Activated naive CD8-positive, alpha-beta T cell (primary cell): Measurements from ENCODE around the gene SGIP1.
"Not testable (repeated sequence)": the region's sequence is repeated elsewhere in the genome, so short reads cannot be mapped to it uniquely, and the experiment has no call there.

ENCODE experiments used
- H3K27ac Mint-ChIP-seq: one replicate; pipeline ENCODE4 v1.8.0; 2021; ENCODE audit warnings: mixed read lengths
- H3K27me3 Mint-ChIP-seq: one replicate; pipeline ENCODE4 v1.8.0; 2021; ENCODE audit warnings: mixed read lengths
- H3K36me3 Mint-ChIP-seq: one replicate; pipeline ENCODE4 v1.8.0; 2021; ENCODE audit warnings: mixed read lengths
- H3K4me1 Mint-ChIP-seq: one replicate; pipeline ENCODE4 v1.8.0; 2021; ENCODE audit warnings: low read depth, mixed read lengths
- H3K4me3 Mint-ChIP-seq: one replicate; pipeline ENCODE4 v1.8.0; 2021; ENCODE audit warnings: mild to moderate bottlenecking, mixed read lengths
- H3K9me3 Mint-ChIP-seq: one replicate; pipeline ENCODE4 v1.8.0; 2021; ENCODE audit warnings: low read depth, mixed read lengths

The SGIP1 gene

DNA sequence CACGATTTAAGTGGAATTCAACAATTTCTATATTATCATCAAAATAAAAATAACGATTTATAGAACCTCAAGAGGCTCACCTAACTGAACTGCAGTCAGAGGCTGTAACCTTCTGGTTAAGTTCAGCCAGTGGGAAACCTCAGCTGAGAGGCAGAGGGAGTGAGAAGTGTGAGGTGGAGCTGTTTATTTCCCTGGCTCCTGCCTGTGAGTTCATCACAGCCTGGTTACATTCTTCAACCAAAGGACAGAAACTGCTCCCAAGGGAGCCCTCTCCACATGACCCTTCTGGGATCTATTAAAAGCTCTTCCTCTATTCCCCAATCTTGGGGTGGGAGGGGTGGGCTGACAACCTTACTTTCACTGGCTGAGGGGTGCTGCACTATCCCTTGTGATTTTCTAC lies 240.5 kb downstream of the SGIP1 start:
- peaks cover 19% of the 10 kb centered on the region for H3K4me1 Mint-ChIP-seq
- no peaks in the 10 kb centered on the region for H3K9me3 Mint-ChIP-seq
- no peaks in the 10 kb centered on the region for H3K36me3 Mint-ChIP-seq
- H3K27me3 Mint-ChIP-seq, result no peaks in the 10 kb centered on the region
- H3K4me3 Mint-ChIP-seq, result no peak overlapping the region
- no peak overlapping the region for H3K27ac Mint-ChIP-seq

GRCh38 chr1:66775646-66776045 lies 241.7 kb downstream of the SGIP1 start:
- H3K27ac Mint-ChIP-seq, result no peak overlapping the region
- H3K36me3 Mint-ChIP-seq, result no peaks in the 10 kb centered on the region
- H3K9me3 Mint-ChIP-seq, result no peaks in the 10 kb centered on the region
- H3K27me3 Mint-ChIP-seq, result no peaks in the 10 kb centered on the region
- H3K4me3 Mint-ChIP-seq, result no peak overlapping the region
- peaks cover 7% of the 10 kb centered on the region for H3K4me1 Mint-ChIP-seq

- H3K4me1 Mint-ChIP-seq, result no peaks in the 10 kb centered on the region
- no peaks in the 10 kb centered on the region for H3K27me3 Mint-ChIP-seq
- no peak overlapping the region for H3K4me3 Mint-ChIP-seq
- H3K9me3 Mint-ChIP-seq, result no peaks in the 10 kb centered on the region
- no peaks in the 10 kb centered on the region for H3K36me3 Mint-ChIP-seq
- no peak overlapping the region for H3K27ac Mint-ChIP-seq
These were observed 243.9 kb downstream of the SGIP1 start for GRCh38 chr1:66777831-66778230.

DNA sequence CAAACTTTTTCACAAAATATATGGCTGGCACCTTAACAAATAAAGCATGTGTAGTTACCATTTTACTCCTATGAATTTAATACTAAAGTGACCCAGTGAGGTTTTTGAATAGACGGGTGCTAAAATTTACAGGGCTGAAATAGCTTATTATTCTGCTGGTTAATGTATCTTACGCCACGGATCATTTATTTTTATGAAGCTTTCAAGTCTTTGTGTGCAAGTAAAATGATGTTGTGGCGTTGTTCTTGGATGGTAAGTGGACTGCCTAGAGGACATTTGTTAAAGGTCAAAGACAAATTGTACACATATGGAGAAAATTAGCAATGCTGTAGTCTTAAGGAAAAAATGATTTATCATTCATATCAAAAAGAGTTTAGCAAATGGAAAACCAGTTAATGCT lies 244.3 kb downstream of the SGIP1 start:
- no peak overlapping the region for H3K27ac Mint-ChIP-seq
- no peak overlapping the region for H3K4me3 Mint-ChIP-seq
- no peaks in the 10 kb centered on the region for H3K4me1 Mint-ChIP-seq
- no peaks in the 10 kb centered on the region for H3K9me3 Mint-ChIP-seq
- H3K27me3 Mint-ChIP-seq, result no peaks in the 10 kb centered on the region
- no peaks in the 10 kb centered on the region for H3K36me3 Mint-ChIP-seq

GRCh38 chr1:66778969-66779368 lies 245.0 kb downstream of the SGIP1 start:
- Mint-ChIP-seq H3K36me3 (no peaks in the 10 kb centered on the region), H3K4me3 (no peak overlapping the region), H3K9me3 (no peaks in the 10 kb centered on the region), H3K4me1 (no peaks in the 10 kb centered on the region), H3K27ac (no peak overlapping the region), H3K27me3 (no peaks in the 10 kb centered on the region)

DNA sequence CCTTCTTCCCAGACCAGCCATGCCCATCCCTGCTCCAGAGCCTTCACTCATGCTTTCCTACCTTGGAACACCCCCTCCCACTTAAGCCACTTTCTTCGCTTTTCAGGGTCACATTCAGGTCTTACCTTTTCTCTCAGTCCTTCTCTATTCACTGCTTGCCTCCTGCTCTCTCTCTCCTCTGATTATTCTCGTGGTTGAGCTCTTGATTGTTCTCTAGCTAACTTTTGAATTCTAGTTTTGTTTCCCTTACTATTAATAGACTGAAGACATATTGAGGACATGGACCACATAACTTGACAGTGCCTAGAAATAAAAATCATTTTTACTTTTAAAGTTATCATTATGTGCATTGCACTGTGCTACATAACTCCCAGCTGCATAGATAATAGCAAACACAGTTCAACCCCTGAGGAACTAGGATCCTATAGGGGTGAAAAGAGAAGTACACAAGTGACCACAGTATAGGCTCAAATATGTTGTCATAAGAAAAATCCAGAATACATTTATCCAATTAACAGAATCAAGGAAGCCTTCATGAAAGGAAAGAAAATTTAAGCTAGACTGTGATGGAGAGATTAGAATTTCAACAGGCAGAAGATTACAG lies 245.6 kb downstream of the SGIP1 start:
- Mint-ChIP-seq H3K9me3 (no peaks in the 10 kb centered on the region), H3K27me3 (no peaks in the 10 kb centered on the region), H3K4me1 (no peaks in the 10 kb centered on the region), H3K36me3 (no peaks in the 10 kb centered on the region), H3K27ac (no peak overlapping the region), H3K4me3 (no peak overlapping the region)

GRCh38 chr1:66785800-66786199 lies 251.8 kb downstream of the SGIP1 start:
- H3K36me3 Mint-ChIP-seq, H3K9me3 Mint-ChIP-seq, H3K27ac Mint-ChIP-seq, H3K27me3 Mint-ChIP-seq, H3K4me3 Mint-ChIP-seq: not testable (repeated sequence)
- peaks cover 25% of the 10 kb centered on the region for H3K4me1 Mint-ChIP-seq

DNA sequence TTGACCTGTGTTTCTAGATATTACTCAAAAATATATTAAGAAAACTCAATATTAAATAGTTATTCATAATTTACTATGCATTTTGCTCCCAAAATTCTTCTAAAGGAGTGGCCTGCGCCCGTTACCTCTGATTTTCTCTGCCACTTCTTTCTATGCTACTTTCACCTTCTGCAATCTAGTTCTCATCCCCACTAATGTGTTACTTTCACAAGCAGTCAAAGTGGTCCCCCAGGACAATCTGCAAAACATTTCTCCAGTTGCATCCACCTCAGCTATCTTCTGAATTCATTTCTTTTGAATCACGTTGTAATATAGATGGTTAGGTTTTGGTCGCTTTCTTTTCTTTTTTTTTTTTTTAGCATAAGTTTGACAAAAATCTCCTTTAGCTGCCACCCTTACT lies 253.7 kb downstream of the SGIP1 start:
- Mint-ChIP-seq H3K36me3 (no peaks in the 10 kb centered on the region), H3K9me3 (no peaks in the 10 kb centered on the region), H3K4me1 (peaks cover 28% of the 10 kb centered on the region), H3K27me3 (no peaks in the 10 kb centered on the region), H3K4me3 (peak overlapping the region; percentile 76), H3K27ac (peak overlapping the region; percentile 82)

- Mint-ChIP-seq H3K4me1 (peaks cover 28% of the 10 kb centered on the region), H3K9me3 (no peaks in the 10 kb centered on the region), H3K27me3 (no peaks in the 10 kb centered on the region), H3K36me3 (no peaks in the 10 kb centered on the region), H3K27ac (peak overlapping the region; percentile 82), H3K4me3 (peak overlapping the region; percentile 76)
These were observed 254.4 kb downstream of the SGIP1 start for GRCh38 chr1:66788231-66788939.

DNA sequence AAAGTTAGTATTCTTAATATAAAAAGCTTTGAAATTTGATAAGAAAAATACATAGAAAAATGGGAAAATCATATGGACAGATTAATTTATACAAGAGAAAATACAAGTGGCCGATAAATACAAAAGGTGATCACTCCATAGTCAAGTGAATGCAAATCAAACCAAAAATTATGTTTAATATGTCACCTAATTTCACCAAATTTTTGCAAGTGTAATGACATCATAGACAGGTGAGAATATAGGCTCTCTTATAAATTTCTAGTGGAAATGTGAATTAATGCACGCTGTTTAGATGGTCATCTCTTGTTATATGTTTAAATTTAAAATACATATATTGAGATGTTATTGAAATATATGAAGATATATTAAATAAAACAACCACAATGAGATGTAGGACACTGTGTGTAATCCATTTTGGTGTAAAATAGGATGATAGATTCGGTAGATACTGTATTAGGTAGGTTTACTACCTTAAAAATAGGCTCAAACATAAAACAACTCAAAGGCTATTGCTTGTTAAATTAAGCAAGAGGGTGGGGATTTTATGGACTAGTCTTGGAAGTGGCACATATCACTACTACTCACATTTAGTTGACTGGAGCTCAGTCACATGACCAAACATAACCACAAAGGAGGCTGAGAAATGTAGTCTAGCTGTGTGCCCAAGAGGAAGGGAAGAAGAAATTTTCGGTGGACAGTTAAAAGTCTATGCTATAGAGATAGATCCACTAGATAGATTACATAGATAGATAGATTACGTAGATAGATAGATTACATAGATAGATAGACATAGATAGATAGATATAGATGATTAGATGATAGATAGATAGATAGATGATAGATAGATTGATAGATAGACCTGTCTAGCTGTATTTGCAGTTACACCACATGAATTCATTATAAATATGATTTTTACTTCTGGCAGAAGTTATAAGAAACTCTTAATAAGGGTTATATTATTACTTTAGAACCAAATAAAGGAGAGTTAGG lies 258.0 kb downstream of the SGIP1 start:
- Mint-ChIP-seq H3K4me1 (peaks cover 21% of the 10 kb centered on the region), H3K36me3 (no peaks in the 10 kb centered on the region), H3K9me3 (no peaks in the 10 kb centered on the region), H3K27ac (no peak overlapping the region), H3K27me3 (no peaks in the 10 kb centered on the region), H3K4me3 (no peak overlapping the region)

DNA sequence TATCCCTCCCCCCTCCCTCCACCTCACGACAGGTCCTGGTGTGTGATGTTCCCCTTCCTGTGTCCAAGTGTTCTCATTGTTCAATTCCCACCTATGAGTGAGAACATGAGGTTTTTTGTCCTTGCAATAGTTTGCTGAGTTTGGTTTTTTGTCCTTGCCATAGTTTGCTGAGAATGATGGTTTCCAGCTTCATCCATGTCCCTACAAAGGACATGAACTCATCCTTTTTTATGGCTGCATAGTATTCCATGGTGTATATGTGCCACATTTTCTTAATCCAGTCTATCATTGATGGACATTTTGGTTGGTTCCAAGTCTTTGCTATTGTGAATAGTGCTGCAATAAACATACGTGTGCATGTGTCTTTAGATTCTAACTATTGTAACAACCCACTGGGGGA lies 261.9 kb downstream of the SGIP1 start:
- H3K4me1 Mint-ChIP-seq, H3K27me3 Mint-ChIP-seq, H3K36me3 Mint-ChIP-seq, H3K4me3 Mint-ChIP-seq, H3K9me3 Mint-ChIP-seq, H3K27ac Mint-ChIP-seq: not testable (repeated sequence)
